ENCODE measurements around the gene PAM.

DNA sequence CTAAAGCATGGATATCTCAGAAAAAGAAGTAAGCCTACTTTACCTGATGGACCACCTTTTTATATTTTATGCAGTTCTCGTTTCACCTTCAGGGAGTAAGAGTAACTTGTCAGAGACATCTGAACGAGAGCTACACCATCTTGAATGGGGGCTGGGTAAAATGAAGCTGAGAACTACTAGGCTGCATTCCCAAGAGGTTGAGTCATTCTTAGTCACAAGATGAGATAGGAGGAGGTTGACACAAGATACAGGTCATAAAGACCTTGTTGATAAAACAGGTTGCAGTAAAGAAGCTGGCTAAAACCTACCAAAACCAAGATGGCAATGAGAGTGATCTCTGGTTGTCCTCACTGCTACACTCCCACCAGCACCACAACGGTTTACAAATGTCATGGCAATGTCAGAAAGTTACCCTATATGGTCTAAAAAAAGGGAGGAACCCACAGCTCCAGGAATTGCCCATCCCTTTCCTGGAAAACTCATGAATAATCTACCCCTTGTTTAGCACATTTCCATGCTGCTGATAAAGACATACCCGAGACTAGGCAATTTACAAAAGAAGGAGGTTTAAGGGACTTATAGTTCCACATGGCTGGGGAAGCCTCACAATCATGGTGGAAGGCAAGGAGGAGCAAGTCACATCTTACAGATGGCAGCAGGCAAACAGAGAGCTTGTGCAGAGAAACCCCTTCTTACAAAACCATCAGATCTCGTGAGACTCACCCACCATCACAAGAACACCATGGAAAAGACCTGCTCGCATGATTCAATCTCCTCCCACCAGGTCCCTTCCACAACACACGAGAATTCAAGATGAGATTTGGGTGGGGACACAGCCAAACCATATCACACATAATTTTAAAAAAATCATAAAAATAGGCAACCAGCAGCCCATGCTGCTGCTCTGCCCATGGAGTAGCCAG is 302.4 kb downstream of the PAM start:
- TF ChIP-seq, protein P1, sequence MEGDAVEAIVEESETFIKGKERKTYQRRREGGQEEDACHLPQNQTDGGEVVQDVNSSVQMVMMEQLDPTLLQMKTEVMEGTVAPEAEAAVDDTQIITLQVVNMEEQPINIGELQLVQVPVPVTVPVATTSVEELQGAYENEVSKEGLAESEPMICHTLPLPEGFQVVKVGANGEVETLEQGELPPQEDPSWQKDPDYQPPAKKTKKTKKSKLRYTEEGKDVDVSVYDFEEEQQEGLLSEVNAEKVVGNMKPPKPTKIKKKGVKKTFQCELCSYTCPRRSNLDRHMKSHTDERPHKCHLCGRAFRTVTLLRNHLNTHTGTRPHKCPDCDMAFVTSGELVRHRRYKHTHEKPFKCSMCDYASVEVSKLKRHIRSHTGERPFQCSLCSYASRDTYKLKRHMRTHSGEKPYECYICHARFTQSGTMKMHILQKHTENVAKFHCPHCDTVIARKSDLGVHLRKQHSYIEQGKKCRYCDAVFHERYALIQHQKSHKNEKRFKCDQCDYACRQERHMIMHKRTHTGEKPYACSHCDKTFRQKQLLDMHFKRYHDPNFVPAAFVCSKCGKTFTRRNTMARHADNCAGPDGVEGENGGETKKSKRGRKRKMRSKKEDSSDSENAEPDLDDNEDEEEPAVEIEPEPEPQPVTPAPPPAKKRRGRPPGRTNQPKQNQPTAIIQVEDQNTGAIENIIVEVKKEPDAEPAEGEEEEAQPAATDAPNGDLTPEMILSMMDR (IDR thresholded peaks at IDR 0.05) = no peak
- TF ChIP-seq POLR2A (IDR thresholded peaks at IDR 0.05) = no peak
